DND-41 (cell line): ENCODE measurements around the gene NFIB.

ENCODE experiments used
- ATAC-seq: fragments of 200-7000 bp; cut with Tn5 transposase; 3 replicates; pipeline ENCODE4 v1.9.1; 2021; ENCODE audit warnings: low read depth; ENCODE audit not compliant: insufficient read depth
- DNase-seq: peaks from one replicate; pipeline ENCODE4 v3.0.0-alpha.2; 2020
- H2AFZ ChIP-seq: 2 replicates; pipeline ENCODE4 v1.6.0; 2012; ENCODE audit warnings: low read depth, low read length
- H3K27ac ChIP-seq: 2 replicates; pipeline ENCODE4 v1.5.1; 2012; ENCODE audit warnings: low read length, inconsistent platforms
- H3K27me3 ChIP-seq: fragments of 200-600 bp; sonication (generic); 2 replicates; pipeline ENCODE4 v1.6.0; 2012; ENCODE audit warnings: low read length, mild to moderate bottlenecking, inconsistent platforms; ENCODE audit not compliant: insufficient read depth, poor library complexity
- H3K36me3 ChIP-seq: 2 replicates; pipeline ENCODE4 v1.5.1; 2012; ENCODE audit warnings: low read length, inconsistent platforms; ENCODE audit not compliant: insufficient read depth
- H3K4me1 ChIP-seq: 2 replicates; pipeline ENCODE4 v1.5.1; 2012; ENCODE audit warnings: mild to moderate bottlenecking, low read length; ENCODE audit not compliant: insufficient read depth
- H3K4me2 ChIP-seq: 2 replicates; pipeline ENCODE4 v1.6.0; 2012; ENCODE audit warnings: mild to moderate bottlenecking, moderate library complexity, low read length, inconsistent platforms; ENCODE audit not compliant: insufficient read depth
- H3K4me3 ChIP-seq, 2 experiments: fragments of 200-600 bp in 1 of 2; shearing (Covaris generic) in 1 of 2; 2 replicates each; pipeline ENCODE4 v1.5.1; 2012 to 2016; ENCODE audit warnings: inconsistent platforms in 2 of 2, low read length in 2 of 2, mild to moderate bottlenecking in 2 of 2, low read depth in 1 of 2, moderate library complexity in 1 of 2
- H3K79me2 ChIP-seq: 2 replicates; pipeline ENCODE4 v1.6.0; 2012; ENCODE audit warnings: low read length, inconsistent platforms; ENCODE audit not compliant: insufficient read depth
- H3K9ac ChIP-seq: 2 replicates; pipeline ENCODE4 v1.6.0; 2012; ENCODE audit warnings: low read depth, mild to moderate bottlenecking, inconsistent platforms, low read length, moderate library complexity
- H3K9me3 ChIP-seq: 2 replicates; pipeline ENCODE4 v1.5.1; 2012; ENCODE audit warnings: low read length, moderate library complexity, mild to moderate bottlenecking, inconsistent platforms; ENCODE audit not compliant: insufficient read depth, severe bottlenecking
- H4K20me1 ChIP-seq: 2 replicates; pipeline ENCODE4 v1.6.0; 2012; ENCODE audit warnings: low read length; ENCODE audit not compliant: insufficient read depth
- CTCF ChIP-seq: IDR thresholded peaks from 2 replicates; pipeline ENCODE4 v1.5.1; 2012; ENCODE audit warnings: borderline replicate concordance, low read length, moderate library complexity, mild to moderate bottlenecking; ENCODE audit not compliant: poor library complexity, severe bottlenecking; ENCODE audit errors: extremely low read depth
- EZH2 ChIP-seq: IDR thresholded peaks from 3 replicates; pipeline ENCODE4 v1.6.1; 2012; ENCODE audit warnings: borderline replicate concordance, low read depth, mild to moderate bottlenecking, moderate library complexity, low read length, inconsistent platforms; ENCODE audit not compliant: severe bottlenecking

The NFIB gene

DNA sequence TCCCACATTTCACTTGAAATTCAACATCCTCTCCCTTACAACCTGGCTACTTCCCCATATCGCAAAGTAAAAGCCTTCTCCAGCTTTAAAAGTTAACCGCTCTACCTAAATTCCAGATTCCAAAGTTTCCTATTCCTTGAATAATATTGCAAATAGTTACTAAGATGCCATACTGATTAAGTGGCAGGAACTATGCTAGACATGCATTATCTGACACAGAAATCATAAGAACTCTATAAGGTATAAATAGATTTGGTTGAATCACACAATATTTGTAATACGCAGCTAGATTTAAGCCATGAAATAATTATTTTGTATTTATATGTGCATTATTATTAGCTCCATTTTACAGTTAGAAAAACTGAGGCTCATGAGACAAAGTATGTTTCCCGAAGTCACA lies 92.8 kb downstream of the NFIB start:
- Histone ChIP-seq H4K20me1 (no peaks in the 10 kb centered on the region), H3K4me2 (no peak overlapping the region), H3K9ac (no peak overlapping the region), H3K27me3 (no peaks in the 10 kb centered on the region), H2AFZ (no peak overlapping the region), H3K9me3 (no peaks in the 10 kb centered on the region), H3K4me1 (no peaks in the 10 kb centered on the region), H3K36me3 (no peaks in the 10 kb centered on the region), H3K79me2 (no peaks in the 10 kb centered on the region), H3K4me3 (no peak overlapping the region), H3K27ac (no peak overlapping the region)
- DNase-seq (no peak), ATAC-seq (no peak)
- no peak for TF ChIP-seq CTCF
- TF ChIP-seq EZH2, result no peak

GRCh38 chr9:14220256-14220655 lies 93.7 kb downstream of the NFIB start:
- H3K9ac ChIP-seq, result no peak overlapping the region
- no peaks in the 10 kb centered on the region for H3K79me2 ChIP-seq
- TF ChIP-seq CTCF (no peak), EZH2 (no peak)
- H3K27me3 ChIP-seq, result no peaks in the 10 kb centered on the region
- H3K4me3 ChIP-seq, result no peak overlapping the region
- H3K27ac ChIP-seq, result no peak overlapping the region
- no peak for DNase-seq
- no peak overlapping the region for H3K4me2 ChIP-seq
- no peaks in the 10 kb centered on the region for H3K4me1 ChIP-seq
- no peak for ATAC-seq
- H4K20me1 ChIP-seq, result no peaks in the 10 kb centered on the region
- H3K36me3 ChIP-seq, result no peaks in the 10 kb centered on the region
- H3K9me3 ChIP-seq, result no peaks in the 10 kb centered on the region
- no peak overlapping the region for H2AFZ ChIP-seq

DNA sequence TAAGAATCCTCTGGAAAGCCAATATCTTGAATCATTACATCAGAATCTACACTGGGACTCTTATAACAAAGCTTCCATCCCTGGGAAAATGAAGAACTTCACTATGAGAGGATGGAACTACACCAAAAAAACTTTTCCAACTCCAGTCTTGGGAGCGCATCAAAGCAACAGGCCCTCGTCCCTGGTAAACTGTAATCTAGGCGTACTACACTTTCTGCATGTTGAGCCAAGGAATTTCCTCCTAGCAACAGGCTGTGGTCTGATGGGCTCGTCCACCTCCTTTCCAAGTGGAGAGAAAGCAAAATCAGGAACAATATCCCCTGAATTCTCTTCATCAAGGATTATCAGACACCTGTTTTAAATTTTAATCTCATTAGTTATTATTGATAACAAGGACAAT lies 94.1 kb downstream of the NFIB start:
- no peak overlapping the region for H3K4me3 ChIP-seq
- no peak overlapping the region for H3K27ac ChIP-seq
- H3K4me1 ChIP-seq, result no peaks in the 10 kb centered on the region
- no peak overlapping the region for H3K4me2 ChIP-seq
- DNase-seq (no peak), ATAC-seq (no peak)
- H3K9me3 ChIP-seq, result no peaks in the 10 kb centered on the region
- no peaks in the 10 kb centered on the region for H3K79me2 ChIP-seq
- H3K27me3 ChIP-seq, result no peaks in the 10 kb centered on the region
- H2AFZ ChIP-seq, result no peak overlapping the region
- no peaks in the 10 kb centered on the region for H3K36me3 ChIP-seq
- no peaks in the 10 kb centered on the region for H4K20me1 ChIP-seq
- H3K9ac ChIP-seq, result no peak overlapping the region
- TF ChIP-seq CTCF (no peak), EZH2 (no peak)

DNA sequence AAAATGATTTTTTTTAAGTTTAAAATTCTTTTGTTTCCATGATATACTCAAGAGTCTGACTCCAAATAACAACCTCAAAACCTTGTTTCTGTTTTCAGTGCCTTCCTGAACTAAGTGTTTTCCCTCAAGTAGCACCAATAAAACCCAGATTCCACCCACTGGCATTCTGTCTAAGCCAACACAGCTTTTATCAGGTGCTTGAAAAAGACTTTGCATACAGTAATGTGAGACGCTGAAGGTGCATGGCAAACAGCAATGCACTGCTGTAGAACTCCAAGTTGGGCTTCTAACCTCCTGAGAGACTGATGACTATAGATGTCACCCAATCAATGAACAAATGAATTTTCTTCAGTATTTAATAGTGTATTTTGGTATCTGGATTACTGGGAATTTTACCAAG lies 95.7 kb downstream of the NFIB start:
- Histone ChIP-seq H2AFZ (no peak overlapping the region), H3K4me3 (no peak overlapping the region), H3K4me1 (no peaks in the 10 kb centered on the region), H3K79me2 (no peaks in the 10 kb centered on the region), H3K4me2 (no peak overlapping the region), H3K36me3 (no peaks in the 10 kb centered on the region), H3K9ac (no peak overlapping the region), H4K20me1 (no peaks in the 10 kb centered on the region), H3K27ac (no peak overlapping the region), H3K27me3 (no peaks in the 10 kb centered on the region), H3K9me3 (no peaks in the 10 kb centered on the region)
- DNase-seq (no peak), ATAC-seq (no peak)
- no peak for TF ChIP-seq EZH2
- TF ChIP-seq CTCF, result no peak
